GM12865 (cell line): Measurements from ENCODE around the gene IL17REL.

ENCODE experiments used
- DNase-seq: peaks from one replicate; pipeline ENCODE4 v3.0.0; 2010; ENCODE audit warnings: low read depth
- H3K4me3 ChIP-seq: 2 replicates; pipeline ENCODE4 v1.5.1; 2011; ENCODE audit warnings: mild to moderate bottlenecking, low read depth, low read length, control low read depth
- CTCF ChIP-seq: IDR thresholded peaks from 2 replicates; pipeline ENCODE4 v1.5.1; 2011; ENCODE audit warnings: low read length, control low read depth, low read depth, inconsistent platforms; ENCODE audit not compliant: insufficient read depth; ENCODE audit errors: missing control alignments

IL17REL gene

GRCh38 chr22:50030297-50031188, 18.0 kb upstream of the IL17REL start:
- TF ChIP-seq CTCF, result peak; percentile 89
- peak; percentile 88 for DNase-seq
- H3K4me3 ChIP-seq, result no peak overlapping the region

- no peak for DNase-seq
- H3K4me3 ChIP-seq, result no peak overlapping the region
- no peak for TF ChIP-seq CTCF
Measured at GRCh38 chr22:50027639-50028537, 15.3 kb upstream of the IL17REL start.

GRCh38 chr22:50025993-50026392, 13.4 kb upstream of the IL17REL start:
- no peak for DNase-seq
- no peak overlapping the region for H3K4me3 ChIP-seq
- no peak for TF ChIP-seq CTCF

- TF ChIP-seq CTCF, result no peak
- DNase-seq, result no peak
- H3K4me3 ChIP-seq, result no peak overlapping the region
Measured at GRCh38 chr22:50022171-50022819, 9.7 kb upstream of the IL17REL start.

GRCh38 chr22:50020606-50021005, 8.0 kb upstream of the IL17REL start:
- no peak for TF ChIP-seq CTCF
- H3K4me3 ChIP-seq, result no peak overlapping the region
- DNase-seq, result no peak

- no peak overlapping the region for H3K4me3 ChIP-seq
- no peak for TF ChIP-seq CTCF
- DNase-seq, result no peak
Measured at GRCh38 chr22:50019316-50019715, 6.8 kb upstream of the IL17REL start.
